Muscle of leg (tissue), 11 donors: Measurements from ENCODE around the gene EMC9. TPM values are rescaled to one million over a fixed set of nuclear protein-coding genes. Genes with fewer than 3 reads are reported as not detected.
A peak's percentile ranks its signal among the peaks of the same experiment; 100 is the strongest.

ENCODE experiments used
- DNase-seq: peaks from one replicate; pipeline ENCODE4 v3.0.0; 2013
- H3K27ac ChIP-seq: one replicate; pipeline ENCODE4 v1.5.1; 2013; ENCODE audit warnings: mild to moderate bottlenecking, low read length, control low read depth
- H3K27me3 ChIP-seq: one replicate; pipeline ENCODE4 v1.6.1; 2013; ENCODE audit warnings: low read length; ENCODE audit not compliant: control insufficient read depth, insufficient read depth
- H3K36me3 ChIP-seq: one replicate; pipeline ENCODE4 v1.6.1; 2013; ENCODE audit warnings: low read length; ENCODE audit not compliant: control insufficient read depth, insufficient read depth
- H3K4me1 ChIP-seq: one replicate; pipeline ENCODE4 v1.6.1; 2013; ENCODE audit warnings: low read length; ENCODE audit not compliant: control insufficient read depth, insufficient read depth
- H3K4me3 ChIP-seq: one replicate; pipeline ENCODE4 v1.5.1; 2013; ENCODE audit warnings: low read length, control low read depth
- H3K9me3 ChIP-seq: replicated peaks from 2 replicates; pipeline ENCODE4 v1.6.1; 2013; ENCODE audit warnings: low read depth, low read length; ENCODE audit not compliant: control insufficient read depth
- WGBS: methylation state at CpG from one replicate; pipeline ENCODE4 v1.1.5; 2013; ENCODE audit warnings: missing lambda C conversion rate; ENCODE audit not compliant: insufficient coverage; 5-methylcytosine and 5-hydroxymethylcytosine counted together
- polyA plus RNA-seq, 8 donors: library from polyadenylated mRNA; unstranded; fragments of 120-200 nt; gene quantifications; one replicate each; pipeline versions ENCODE4 v1.2.1 to v1.2.3, GENCODE V29; 2013; ENCODE audit warnings: inconsistent platforms in 1 of 8, low replicate concordance in 1 of 8; ENCODE audit not compliant: insufficient read length in 8 of 8, insufficient read depth in 1 of 8
- total RNA-seq: library from RNA; stranded (reverse); fragments of 120-200 nt; gene quantifications from one replicate; pipeline ENCODE4 v1.2.4, GENCODE V29; 2013

The EMC9 gene
- total and polyA plus RNA-seq, 9 donors: 22.4 to 40.0 (median 29.9) TPM

DNA sequence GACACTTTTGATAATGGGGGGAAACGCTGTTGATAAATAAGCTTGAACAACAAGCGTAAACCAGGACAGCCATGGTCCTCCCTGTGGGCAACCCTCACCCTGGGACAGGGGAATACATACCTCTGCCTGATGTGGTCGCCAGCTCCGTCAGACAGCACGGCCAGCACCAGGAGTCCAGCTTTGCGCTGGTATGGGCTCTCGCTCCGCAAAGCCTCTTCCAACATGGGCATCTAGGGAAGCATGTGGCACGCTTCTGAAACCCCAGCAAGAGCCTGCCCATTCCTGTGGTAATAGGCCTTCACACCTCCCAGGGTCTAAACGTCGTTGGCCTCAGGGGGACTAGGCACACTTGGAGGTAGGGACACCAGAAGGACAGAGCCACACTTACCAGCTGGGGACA, 44.4 kb upstream of the EMC9 start:
- WGBS: 93% methylated on average over 10 of the region's 11 CpGs
- H3K9me3 ChIP-seq: no peaks in the 10 kb centered on the region
- H3K27ac ChIP-seq: no peak overlapping the region
- peaks cover 73% of the 10 kb centered on the region for H3K36me3 ChIP-seq
- peaks cover 16% of the 10 kb centered on the region for H3K4me1 ChIP-seq
- H3K4me3 ChIP-seq: no peak overlapping the region
- no peak for DNase-seq
- H3K27me3 ChIP-seq: no peaks in the 10 kb centered on the region

DNA sequence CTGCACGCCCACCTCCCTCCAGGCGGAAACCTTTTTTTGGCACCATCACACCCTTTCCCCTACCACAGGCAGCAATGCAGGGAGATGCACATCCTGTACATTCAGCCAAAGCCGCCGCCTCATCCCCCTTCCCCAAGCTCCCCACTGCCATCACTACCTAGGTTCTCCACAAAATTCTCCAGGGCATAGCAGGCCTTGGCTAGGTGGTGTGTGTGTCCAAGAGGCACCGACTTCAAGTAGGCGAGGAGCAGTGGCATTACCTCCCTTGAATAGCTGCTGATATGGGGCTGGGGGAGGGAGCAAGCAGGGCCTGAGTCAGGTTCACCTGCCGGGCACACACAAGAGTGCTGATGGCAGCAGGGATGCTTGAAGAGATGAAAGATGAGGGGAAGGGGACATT, 43.6 kb upstream of the EMC9 start:
- peaks cover 16% of the 10 kb centered on the region for H3K4me1 ChIP-seq
- no peak for DNase-seq
- WGBS: 90% methylated on average over 5 of the region's 7 CpGs
- no peaks in the 10 kb centered on the region for H3K9me3 ChIP-seq
- no peak overlapping the region for H3K27ac ChIP-seq
- peaks cover 75% of the 10 kb centered on the region for H3K36me3 ChIP-seq
- no peaks in the 10 kb centered on the region for H3K27me3 ChIP-seq
- H3K4me3 ChIP-seq: no peak overlapping the region

GRCh38 chr14:24184104-24184970, 42.9 kb upstream of the EMC9 start:
- H3K36me3 ChIP-seq: peaks cover 79% of the 10 kb centered on the region
- no peak for DNase-seq
- H3K4me1 ChIP-seq: peaks cover 16% of the 10 kb centered on the region
- H3K9me3 ChIP-seq: no peaks in the 10 kb centered on the region
- no peaks in the 10 kb centered on the region for H3K27me3 ChIP-seq
- no peak overlapping the region for H3K27ac ChIP-seq
- WGBS: 86% methylated on average over 19 of the region's 19 CpGs
- H3K4me3 ChIP-seq: no peak overlapping the region

DNA sequence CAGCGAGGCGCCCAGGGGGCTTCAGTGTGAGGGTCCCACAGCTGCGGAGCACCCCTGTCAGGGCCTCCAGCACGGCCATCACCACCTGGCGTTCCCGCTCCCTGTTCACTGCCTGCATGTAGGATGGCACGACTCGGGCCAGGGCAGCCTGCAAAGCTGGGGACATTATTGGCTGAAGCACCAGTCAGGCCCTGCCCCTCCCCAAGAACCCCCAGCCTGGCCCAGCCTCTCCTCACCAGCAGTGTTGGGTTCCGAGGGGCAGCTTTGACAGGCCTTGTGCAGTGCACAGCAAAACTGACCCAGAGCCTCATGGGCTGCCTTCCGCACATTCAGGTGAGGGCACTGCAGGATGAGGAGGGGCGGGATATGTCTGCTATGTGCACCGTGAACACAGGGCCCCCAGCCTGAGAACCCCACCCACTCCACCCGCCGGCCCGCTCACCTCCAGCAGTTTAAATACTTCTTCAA, 41.7 kb upstream of the EMC9 start:
- 93% methylated on average over 8 of the region's 15 CpGs for WGBS
- DNase-seq: no peak
- no peak overlapping the region for H3K27ac ChIP-seq
- H3K27me3 ChIP-seq: no peaks in the 10 kb centered on the region
- H3K36me3 ChIP-seq: peaks cover 92% of the 10 kb centered on the region
- peaks cover 11% of the 10 kb centered on the region for H3K4me1 ChIP-seq
- H3K4me3 ChIP-seq: no peak overlapping the region
- H3K9me3 ChIP-seq: no peaks in the 10 kb centered on the region

DNA sequence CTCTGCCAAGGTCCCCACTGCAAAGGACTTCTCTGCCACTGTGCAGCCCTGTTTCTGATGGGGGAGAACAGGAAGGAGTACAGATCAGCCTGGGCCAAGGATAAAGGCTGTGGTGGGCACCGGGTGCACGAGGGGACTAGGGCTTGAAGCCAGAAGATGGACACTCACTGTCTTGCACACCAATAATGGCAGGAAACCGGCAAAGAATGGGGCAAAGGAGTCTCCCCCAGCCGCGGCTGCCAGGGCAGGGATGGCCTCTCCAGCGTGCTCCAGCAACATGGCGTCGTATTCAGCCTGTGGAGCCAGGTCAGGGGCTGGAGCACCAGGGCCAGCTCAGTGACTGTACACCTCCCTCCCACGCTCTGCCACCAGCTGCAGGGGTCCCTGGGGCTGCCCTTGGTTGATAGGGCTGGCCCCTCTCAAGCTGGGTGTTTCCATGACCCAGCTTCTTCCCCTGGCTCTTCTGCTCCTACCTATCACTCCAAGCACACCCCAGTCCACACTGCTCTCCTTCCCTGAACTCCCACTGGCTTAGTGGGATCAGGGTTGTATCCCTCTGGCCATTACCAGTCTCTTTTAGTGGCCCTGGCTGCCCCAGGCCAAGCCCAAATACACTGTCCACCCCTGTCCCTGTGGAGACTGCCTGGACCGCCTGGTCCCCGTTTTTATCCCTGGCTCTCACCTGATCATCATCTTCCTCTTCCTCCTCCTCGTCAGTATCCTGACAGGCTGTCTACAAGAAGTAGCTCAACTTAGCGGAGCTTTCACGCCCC, 40.9 kb upstream of the EMC9 start:
- Histone ChIP-seq H3K27me3 (no peaks in the 10 kb centered on the region), H3K9me3 (no peaks in the 10 kb centered on the region), H3K4me3 (no peak overlapping the region), H3K27ac (no peak overlapping the region), H3K36me3 (peaks cover 97% of the 10 kb centered on the region), H3K4me1 (peaks cover 3% of the 10 kb centered on the region)
- 83% methylated on average over 9 of the region's 14 CpGs for WGBS
- no peak for DNase-seq

DNA sequence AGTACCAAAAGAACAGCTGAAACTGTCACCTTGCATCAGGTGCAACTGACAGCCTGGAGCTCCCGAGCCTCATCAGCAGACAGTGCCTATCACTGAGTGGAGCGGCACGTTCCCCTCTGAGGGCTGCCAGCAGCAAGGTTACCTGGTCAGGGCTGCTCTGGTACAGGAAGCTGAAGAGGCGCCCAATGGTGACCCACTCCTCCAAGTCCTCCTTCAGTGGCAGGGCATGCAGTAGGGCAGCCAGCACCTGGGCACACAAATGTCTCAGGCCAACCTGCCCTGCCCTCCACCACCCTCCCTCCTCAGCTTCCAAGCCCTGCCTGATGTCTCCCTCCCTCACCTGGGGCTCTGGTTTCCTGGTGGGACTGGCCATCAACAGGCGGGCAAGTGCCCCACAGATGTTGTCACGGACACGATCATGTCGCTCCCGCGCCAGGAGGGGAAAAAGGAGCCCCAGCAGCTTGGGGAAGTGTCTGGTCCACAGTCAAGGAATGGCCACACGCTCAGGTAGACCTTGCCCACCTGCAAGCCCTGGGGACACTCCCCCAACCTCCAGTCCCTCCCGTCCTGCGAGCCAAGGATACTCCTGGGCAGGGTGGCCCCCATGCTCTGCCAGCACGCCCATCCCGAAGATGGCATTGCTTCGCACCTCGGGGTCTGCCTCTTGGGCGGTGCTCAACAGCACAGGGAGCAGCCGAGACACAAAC, 40.1 kb upstream of the EMC9 start:
- no peaks in the 10 kb centered on the region for H3K4me1 ChIP-seq
- H3K4me3 ChIP-seq: no peak overlapping the region
- H3K36me3 ChIP-seq: peaks cover 97% of the 10 kb centered on the region
- WGBS: 87% methylated on average over 19 of the region's 19 CpGs
- H3K27ac ChIP-seq: no peak overlapping the region
- H3K9me3 ChIP-seq: no peaks in the 10 kb centered on the region
- H3K27me3 ChIP-seq: no peaks in the 10 kb centered on the region
- DNase-seq: no peak

- 53% methylated on average over 13 of the region's 18 CpGs for WGBS
- no peak overlapping the region for H3K4me3 ChIP-seq
- H3K36me3 ChIP-seq: peaks cover 94% of the 10 kb centered on the region
- H3K27me3 ChIP-seq: no peaks in the 10 kb centered on the region
- H3K9me3 ChIP-seq: no peaks in the 10 kb centered on the region
- no peaks in the 10 kb centered on the region for H3K4me1 ChIP-seq
- H3K27ac ChIP-seq: peak overlapping the region; percentile 59
- DNase-seq: peak; percentile 65
Measured at GRCh38 chr14:24179961-24180796, 38.8 kb upstream of the EMC9 start.

GRCh38 chr14:24179294-24179960, 38.0 kb upstream of the EMC9 start:
- Histone ChIP-seq H3K27me3 (no peaks in the 10 kb centered on the region), H3K4me3 (no peak overlapping the region), H3K27ac (peak overlapping the region; percentile 59), H3K36me3 (peaks cover 89% of the 10 kb centered on the region), H3K4me1 (no peaks in the 10 kb centered on the region), H3K9me3 (no peaks in the 10 kb centered on the region)
- no peak for DNase-seq
- 84% methylated on average over 6 of the region's 14 CpGs for WGBS
